Measurements from ENCODE around the gene IGFBP6. TPM values are rescaled to one million over a fixed set of nuclear protein-coding genes. Genes with fewer than 3 reads are reported as not detected.

Gene IGFBP6
- total and polyA plus RNA-seq, 12 donors: 12.9 to 559 (median 212) TPM

DNA sequence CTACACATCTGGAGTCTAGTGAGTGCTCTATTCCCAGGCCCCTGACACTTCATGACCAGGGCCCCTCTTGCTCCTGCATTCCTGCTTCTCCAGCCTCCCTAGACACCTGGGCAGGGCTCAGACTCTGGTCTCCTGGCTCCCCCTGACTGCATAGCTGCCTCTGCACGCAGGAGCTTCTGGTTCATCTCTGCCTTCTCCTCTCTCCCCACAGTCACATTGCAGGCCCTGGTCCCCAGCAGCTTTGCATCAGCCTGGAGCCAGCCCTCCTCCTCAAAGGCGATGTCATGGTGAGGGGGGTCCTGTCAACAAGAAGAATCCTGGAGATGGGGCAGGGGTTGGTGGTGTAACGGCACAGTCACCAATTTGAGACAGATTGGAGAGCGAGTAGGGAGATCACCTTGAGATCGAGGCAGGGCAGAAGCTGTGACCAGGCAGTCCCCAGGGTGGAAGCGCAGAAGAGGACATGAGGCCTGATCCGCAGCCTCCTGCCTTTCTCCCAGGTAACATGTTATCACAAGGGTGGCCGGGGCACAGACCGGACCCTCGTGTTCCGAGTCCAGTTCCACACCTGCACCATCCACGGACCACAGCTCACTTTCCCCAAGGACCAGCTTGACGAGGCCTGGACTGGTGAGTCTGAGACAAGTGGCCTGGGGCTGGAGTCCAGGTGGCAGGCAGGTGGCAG, 39.5 kb upstream of the IGFBP6 start:
- no peak for TF ChIP-seq POLR2A (IDR thresholded peaks at IDR 0.05)
- TF ChIP-seq, protein P1, sequence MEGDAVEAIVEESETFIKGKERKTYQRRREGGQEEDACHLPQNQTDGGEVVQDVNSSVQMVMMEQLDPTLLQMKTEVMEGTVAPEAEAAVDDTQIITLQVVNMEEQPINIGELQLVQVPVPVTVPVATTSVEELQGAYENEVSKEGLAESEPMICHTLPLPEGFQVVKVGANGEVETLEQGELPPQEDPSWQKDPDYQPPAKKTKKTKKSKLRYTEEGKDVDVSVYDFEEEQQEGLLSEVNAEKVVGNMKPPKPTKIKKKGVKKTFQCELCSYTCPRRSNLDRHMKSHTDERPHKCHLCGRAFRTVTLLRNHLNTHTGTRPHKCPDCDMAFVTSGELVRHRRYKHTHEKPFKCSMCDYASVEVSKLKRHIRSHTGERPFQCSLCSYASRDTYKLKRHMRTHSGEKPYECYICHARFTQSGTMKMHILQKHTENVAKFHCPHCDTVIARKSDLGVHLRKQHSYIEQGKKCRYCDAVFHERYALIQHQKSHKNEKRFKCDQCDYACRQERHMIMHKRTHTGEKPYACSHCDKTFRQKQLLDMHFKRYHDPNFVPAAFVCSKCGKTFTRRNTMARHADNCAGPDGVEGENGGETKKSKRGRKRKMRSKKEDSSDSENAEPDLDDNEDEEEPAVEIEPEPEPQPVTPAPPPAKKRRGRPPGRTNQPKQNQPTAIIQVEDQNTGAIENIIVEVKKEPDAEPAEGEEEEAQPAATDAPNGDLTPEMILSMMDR (IDR thresholded peaks at IDR 0.05): no peak
- peak in 2 of 7 donors; percentile 9 to 34 for DNase-seq
- no peaks in the 10 kb centered on the region for H3K27me3 ChIP-seq
- H3K4me3 ChIP-seq: no peak overlapping the region
- H3K27ac ChIP-seq: peak overlapping the region in 2 of 5 donors; percentile 8 to 57
- no peaks in the 10 kb centered on the region for H3K9me3 ChIP-seq (replicated peaks in 1 of 3)
- H3K36me3 ChIP-seq (replicated peaks in 1 of 2): peaks cover 0 to 80% of the 10 kb centered on the region in 2 donors
- peaks cover 36 to 55% of the 10 kb centered on the region in 2 donors for H3K4me1 ChIP-seq (replicated peaks in 1 of 2)
- intact Hi-C loops (cut with DNase I): no loop called here
- 80 to 89% (median 88%) methylated on average over 8 to 13 of the region's 13 CpGs for WGBS, 4 donors

DNA sequence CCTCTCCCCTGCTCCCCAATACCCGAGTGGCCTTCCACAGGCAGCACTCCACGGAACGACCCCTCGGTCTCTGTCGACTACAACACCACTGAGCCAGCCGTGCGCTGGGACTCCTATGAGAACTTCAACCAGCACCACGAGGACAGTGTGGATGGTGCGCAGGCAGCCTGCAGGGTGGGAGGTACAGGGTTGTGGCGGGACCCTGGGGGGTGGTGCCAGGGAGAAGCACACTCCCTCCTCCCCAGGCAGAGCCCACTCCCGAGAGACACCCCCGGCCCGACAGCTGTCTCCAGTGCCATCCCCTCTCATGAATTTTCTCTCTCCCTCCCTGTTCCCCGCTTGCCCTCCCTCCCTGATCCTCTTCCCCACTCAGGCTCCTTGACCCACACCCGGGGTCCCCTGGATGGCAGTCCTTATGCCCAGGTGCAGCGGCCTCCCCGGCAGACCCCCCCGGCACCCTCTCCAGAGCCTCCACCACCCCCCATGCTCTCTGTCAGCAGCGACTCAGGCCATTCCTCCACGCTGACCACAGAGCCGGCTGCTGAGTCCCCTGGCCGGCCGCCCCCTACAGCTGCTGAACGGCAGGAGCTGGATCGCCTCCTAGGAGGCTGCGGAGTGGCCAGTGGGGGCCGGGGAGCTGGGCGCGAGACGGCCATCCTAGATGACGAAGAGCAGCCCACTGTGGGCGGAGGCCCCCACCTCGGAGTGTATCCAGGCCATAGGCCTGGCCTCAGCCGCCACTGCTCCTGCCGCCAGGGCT, 38.6 kb upstream of the IGFBP6 start:
- WGBS, 4 donors: 86 to 88% (median 87%) methylated on average over 15 to 35 of the region's 35 CpGs
- Histone ChIP-seq H3K9me3 (replicated peaks in 1 of 3) (no peaks in the 10 kb centered on the region), H3K36me3 (replicated peaks in 1 of 2) (peaks cover 0 to 89% of the 10 kb centered on the region in 2 donors), H3K4me3 (no peak overlapping the region), H3K27me3 (no peaks in the 10 kb centered on the region), H3K27ac (peak overlapping the region in 2 of 5 donors; percentile 8 to 57), H3K4me1 (replicated peaks in 1 of 2) (peaks cover 30 to 52% of the 10 kb centered on the region in 2 donors)
- intact Hi-C loops (cut with DNase I): no loop called here
- DNase-seq: peak in 1 of 7 donors; percentile 5
- TF ChIP-seq, protein P1 (IDR thresholded peaks at IDR 0.05): no peak
- TF ChIP-seq POLR2A (IDR thresholded peaks at IDR 0.05): no peak

DNA sequence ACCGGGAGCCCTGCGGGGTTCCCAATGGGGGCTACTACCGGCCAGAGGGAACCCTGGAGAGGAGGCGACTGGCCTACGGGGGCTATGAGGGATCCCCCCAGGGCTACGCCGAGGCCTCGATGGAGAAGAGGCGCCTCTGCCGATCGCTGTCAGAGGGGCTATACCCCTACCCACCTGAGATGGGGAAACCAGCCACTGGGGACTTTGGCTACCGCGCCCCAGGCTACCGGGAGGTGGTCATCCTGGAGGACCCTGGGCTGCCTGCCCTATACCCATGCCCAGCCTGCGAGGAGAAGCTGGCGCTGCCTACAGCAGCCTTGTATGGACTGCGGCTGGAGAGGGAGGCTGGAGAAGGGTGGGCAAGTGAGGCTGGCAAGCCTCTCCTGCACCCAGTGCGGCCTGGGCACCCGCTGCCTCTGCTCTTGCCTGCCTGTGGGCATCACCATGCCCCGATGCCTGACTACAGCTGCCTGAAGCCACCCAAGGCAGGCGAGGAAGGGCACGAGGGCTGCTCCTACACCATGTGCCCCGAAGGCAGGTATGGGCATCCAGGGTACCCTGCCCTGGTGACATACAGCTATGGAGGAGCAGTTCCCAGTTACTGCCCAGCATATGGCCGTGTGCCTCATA, 37.9 kb upstream of the IGFBP6 start:
- Histone ChIP-seq H3K9me3 (replicated peaks in 1 of 3) (no peaks in the 10 kb centered on the region), H3K4me3 (no peak overlapping the region), H3K27ac (peak overlapping the region in 2 of 5 donors; percentile 73 to 88), H3K27me3 (no peaks in the 10 kb centered on the region), H3K36me3 (replicated peaks in 1 of 2) (peaks cover 0 to 94% of the 10 kb centered on the region in 2 donors), H3K4me1 (replicated peaks in 1 of 2) (peaks cover 24 to 49% of the 10 kb centered on the region in 2 donors)
- 82 to 92% (median 89%) methylated on average over 2 to 24 of the region's 24 CpGs for WGBS, 4 donors
- intact Hi-C loops (cut with DNase I): loop anchor here in 1 of 2 donors (10.0 kb wide), 1 partner anchor 135 kb away; no protein-coding TSS in a partner anchor
- TF ChIP-seq POLR2A (IDR thresholded peaks at IDR 0.05): no peak
- TF ChIP-seq, protein P1 (IDR thresholded peaks at IDR 0.05): no peak
- peak in 2 of 7 donors; percentile 2 to 18 for DNase-seq

All from adrenal gland (tissue), 12 donors.